D721Med (cell line): ENCODE results near the gene PFDN4.

ENCODE experiments used
- DNase-seq: peaks from one replicate; pipeline ENCODE4 v3.0.0; 2011; ENCODE audit warnings: low spot score; ENCODE audit not compliant: insufficient read length
- FAIRE-seq: peaks from 2 replicates; lab custom pipeline; 2011; peaks lifted over from hg19 to GRCh38; lab: Jason Lieb, UNC
- CTCF ChIP-seq: IDR thresholded peaks from 2 replicates; pipeline ENCODE4 v1.5.1; 2012; ENCODE audit warnings: mild to moderate bottlenecking, control low read depth; ENCODE audit not compliant: insufficient read depth; ENCODE audit errors: missing control alignments

PFDN4 gene

GRCh38 chr20:54212226-54212625 is 4.3 kb downstream of the PFDN4 start:
- FAIRE-seq (no peak), DNase-seq (no peak)
- TF ChIP-seq CTCF: no peak

GRCh38 chr20:54212871-54213270 is 5.0 kb downstream of the PFDN4 start:
- DNase-seq: no peak
- FAIRE-seq: no peak
- no peak for TF ChIP-seq CTCF

- DNase-seq (no peak), FAIRE-seq (no peak)
- TF ChIP-seq CTCF: no peak
These were observed 6.7 kb downstream of the PFDN4 start for GRCh38 chr20:54214566-54214965.

GRCh38 chr20:54215157-54215789 is 7.4 kb downstream of the PFDN4 start:
- FAIRE-seq (no peak), DNase-seq (no peak)
- no peak for TF ChIP-seq CTCF

- TF ChIP-seq CTCF: no peak
- no peak for FAIRE-seq
- no peak for DNase-seq
These were observed 9.9 kb downstream of the PFDN4 start for GRCh38 chr20:54217762-54218161.

GRCh38 chr20:54218470-54218869 is 10.6 kb downstream of the PFDN4 start:
- DNase-seq: no peak
- TF ChIP-seq CTCF: no peak
- FAIRE-seq: no peak

GRCh38 chr20:54219751-54220426 is 12.0 kb downstream of the PFDN4 start:
- FAIRE-seq (no peak), DNase-seq (no peak)
- peak; percentile 68 for TF ChIP-seq CTCF
